ENCODE results near the gene SPDYE3.
"Not testable (repeated sequence)": the region's sequence is repeated elsewhere in the genome, so short reads cannot be mapped to it uniquely, and the experiment has no call there.

DNA sequence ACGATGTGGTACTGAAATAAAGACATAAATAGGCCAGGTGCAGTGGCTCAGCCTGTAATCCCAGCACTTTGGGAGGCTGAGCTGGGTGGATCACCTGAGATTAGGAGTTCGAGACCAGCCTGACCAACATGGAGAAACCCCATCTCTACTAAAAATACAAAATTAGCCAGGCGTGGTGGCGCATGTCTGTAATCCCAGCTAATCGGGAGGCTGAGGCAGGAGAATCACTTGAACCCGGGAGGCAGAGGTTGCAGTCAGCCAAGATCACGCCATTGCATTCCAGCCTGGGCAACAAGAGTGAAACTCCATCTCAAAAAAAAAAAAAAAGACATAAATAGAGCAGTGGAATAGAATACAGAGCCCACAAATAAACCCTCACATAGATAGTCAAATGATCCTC is 56.3 kb downstream of the SPDYE3 start:
- TF ChIP-seq EP300, POLR2A, POLR2AphosphoS5 (IDR thresholded peaks at IDR 0.05): not testable (repeated sequence)
- TF ChIP-seq, protein P1, sequence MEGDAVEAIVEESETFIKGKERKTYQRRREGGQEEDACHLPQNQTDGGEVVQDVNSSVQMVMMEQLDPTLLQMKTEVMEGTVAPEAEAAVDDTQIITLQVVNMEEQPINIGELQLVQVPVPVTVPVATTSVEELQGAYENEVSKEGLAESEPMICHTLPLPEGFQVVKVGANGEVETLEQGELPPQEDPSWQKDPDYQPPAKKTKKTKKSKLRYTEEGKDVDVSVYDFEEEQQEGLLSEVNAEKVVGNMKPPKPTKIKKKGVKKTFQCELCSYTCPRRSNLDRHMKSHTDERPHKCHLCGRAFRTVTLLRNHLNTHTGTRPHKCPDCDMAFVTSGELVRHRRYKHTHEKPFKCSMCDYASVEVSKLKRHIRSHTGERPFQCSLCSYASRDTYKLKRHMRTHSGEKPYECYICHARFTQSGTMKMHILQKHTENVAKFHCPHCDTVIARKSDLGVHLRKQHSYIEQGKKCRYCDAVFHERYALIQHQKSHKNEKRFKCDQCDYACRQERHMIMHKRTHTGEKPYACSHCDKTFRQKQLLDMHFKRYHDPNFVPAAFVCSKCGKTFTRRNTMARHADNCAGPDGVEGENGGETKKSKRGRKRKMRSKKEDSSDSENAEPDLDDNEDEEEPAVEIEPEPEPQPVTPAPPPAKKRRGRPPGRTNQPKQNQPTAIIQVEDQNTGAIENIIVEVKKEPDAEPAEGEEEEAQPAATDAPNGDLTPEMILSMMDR (IDR thresholded peaks at IDR 0.05), result not testable (repeated sequence)

Data from sigmoid colon (tissue), 4 donors.